SK-N-SH (cell line): ENCODE measurements around the gene PTCHD4. TPM values are rescaled to one million over a fixed set of nuclear protein-coding genes. Genes with fewer than 3 reads are reported as not detected.

Experiments
- CTCF ChIA-PET: fragments of 300-600, 350-600 bp; formaldehyde crosslinking; extraction: SDS; loops from one replicate; lab custom pipeline; 2021; lab: Yijun Ruan, JAX
- POLR2A ChIA-PET: fragments of 350-600 bp; sonication (Branson Sonifier 250); formaldehyde crosslinking; extraction: SDS; loops from one replicate; lab custom pipeline; 2020; ENCODE audit warnings: antibody characterized with exemption, inconsistent platforms; lab: Yijun Ruan, JAX
- DNase-seq: peaks from one replicate; pipeline ENCODE4 v3.0.0; 2012
- H2AFZ ChIP-seq: fragments of 200-600 bp; sonication (generic); 2 replicates; pipeline ENCODE4 v1.8.1; 2016; ENCODE audit warnings: antibody characterized with exemption, mild to moderate bottlenecking, low read depth
- H3F3A ChIP-seq: fragments of 200-600 bp; sonication (generic); replicated peaks from 2 replicates; pipeline ENCODE3; 2016; ENCODE audit warnings: antibody characterized with exemption, mild to moderate bottlenecking; ENCODE audit not compliant: insufficient read depth
- H3K27ac ChIP-seq, 2 experiments: fragments of 200-500 bp in 1 of 2; fragments of 200-600 bp in 1 of 2; sonication (Bioruptor generic) in 1 of 2; sonication (generic), shearing (Covaris generic) in 1 of 2; 2 replicates each; pipeline versions ENCODE4 v1.5.1 to v1.6.1; 2014 to 2016; ENCODE audit warnings: low read depth in 2 of 2, inconsistent platforms in 1 of 2, low read length in 1 of 2, mild to moderate bottlenecking in 1 of 2, mixed read lengths in 1 of 2
- H3K27me3 ChIP-seq: fragments of 200-600 bp; sonication (generic), shearing (Covaris generic); 2 replicates; pipeline ENCODE4 v1.6.1; 2016; ENCODE audit warnings: mixed run types; ENCODE audit not compliant: insufficient read depth
- H3K36me3 ChIP-seq, 2 experiments: fragments of 200-500 bp in 1 of 2; fragments of 200-600 bp in 1 of 2; sonication (Bioruptor generic) in 1 of 2; sonication (generic) in 1 of 2; replicated peaks in 1 of 2; 2 replicates each; pipeline versions ENCODE3 to v1.5.1; 2014 to 2016; ENCODE audit warnings: low read length in 1 of 2, mild to moderate bottlenecking in 1 of 2; ENCODE audit not compliant: insufficient read depth in 2 of 2, control insufficient read depth in 1 of 2
- H3K4me1 ChIP-seq, 2 experiments: fragments of 200-500 bp in 1 of 2; fragments of 200-600 bp in 1 of 2; sonication (Bioruptor generic) in 1 of 2; sonication (generic), shearing (Covaris generic) in 1 of 2; 2 replicates each; pipeline versions ENCODE4 v1.5.1 to v1.6.1; 2014 to 2016; ENCODE audit warnings: low read depth in 1 of 2, low read length in 1 of 2, mixed run types in 1 of 2; ENCODE audit not compliant: insufficient read depth in 2 of 2, control insufficient read depth in 1 of 2
- H3K4me2 ChIP-seq: fragments of 200-600 bp; sonication (generic), shearing (Covaris generic); 2 replicates; pipeline ENCODE4 v1.6.1; 2017; ENCODE audit warnings: mixed run types
- H3K4me3 ChIP-seq, 2 experiments: fragments of 200-500 bp in 1 of 2; fragments of 200-600 bp in 1 of 2; sonication (Bioruptor generic) in 1 of 2; sonication (generic), shearing (Covaris generic) in 1 of 2; 2 replicates each; pipeline versions ENCODE4 v1.5.1 to v1.8.1; 2014 to 2016; ENCODE audit warnings: low read depth in 2 of 2, inconsistent platforms in 1 of 2, low read length in 1 of 2, mild to moderate bottlenecking in 1 of 2, mixed read lengths in 1 of 2, moderate library complexity in 1 of 2
- H3K79me2 ChIP-seq: fragments of 200-600 bp; sonication (generic); 2 replicates; pipeline ENCODE4 v1.8.1; 2017; ENCODE audit warnings: mild to moderate bottlenecking; ENCODE audit not compliant: insufficient read depth
- H3K9ac ChIP-seq: fragments of 200-600 bp; sonication (generic); 2 replicates; pipeline ENCODE4 v1.6.1; 2017; ENCODE audit warnings: mixed run types
- H3K9me2 ChIP-seq: fragments of 200-600 bp; sonication (generic); 2 replicates; pipeline ENCODE4 v1.6.1; 2017; ENCODE audit warnings: mixed run types
- H3K9me3 ChIP-seq: fragments of 200-600 bp; sonication (generic); 2 replicates; pipeline ENCODE4 v1.6.1; 2017; ENCODE audit warnings: mixed run types, mild to moderate bottlenecking, moderate library complexity
- H4K20me1 ChIP-seq: fragments of 200-600 bp; sonication (generic); 2 replicates; pipeline ENCODE4 v1.6.1; 2017; ENCODE audit warnings: mild to moderate bottlenecking, mixed run types; ENCODE audit not compliant: insufficient read depth
- ELF1 ChIP-seq: IDR thresholded peaks from 2 replicates; pipeline ENCODE4 v1.4.0; 2012
- EZH2phosphoT487 ChIP-seq: fragments of 200-600 bp; sonication (generic); IDR thresholded peaks from 2 replicates; pipeline ENCODE4 v1.6.1; 2017; ENCODE audit warnings: low read depth, mixed run types, mild to moderate bottlenecking, antibody characterized with exemption, moderate library complexity, borderline replicate concordance
- FOSL2 ChIP-seq: IDR thresholded peaks from 2 replicates; pipeline ENCODE4 v1.4.0; 2012; ENCODE audit warnings: low read depth, mild to moderate bottlenecking, moderate library complexity, borderline replicate concordance
- FOXJ3 ChIP-seq: sonication (generic); formaldehyde crosslinking; IDR thresholded peaks from 2 replicates; pipeline ENCODE4 v1.5.1; 2020; ENCODE audit warnings: mild to moderate bottlenecking, missing genetic modification reagents
- GABPA ChIP-seq: IDR thresholded peaks from 2 replicates; pipeline ENCODE4 v1.4.0; 2012; ENCODE audit warnings: low read depth, mild to moderate bottlenecking
- GATA2 ChIP-seq: sonication (generic); formaldehyde crosslinking; IDR thresholded peaks from 2 replicates; pipeline ENCODE4 v1.5.0; 2020; ENCODE audit warnings: mild to moderate bottlenecking, missing genetic modification reagents
- MEF2A ChIP-seq: IDR thresholded peaks from 2 replicates; pipeline ENCODE4 v1.4.0; 2012; ENCODE audit warnings: low read depth, borderline replicate concordance
- NFIC ChIP-seq: IDR thresholded peaks from 2 replicates; pipeline ENCODE4 v1.4.0; 2012; ENCODE audit warnings: borderline replicate concordance
- POLR2AphosphoS5 ChIP-seq: IDR thresholded peaks from 2 replicates; pipeline ENCODE4 v1.6.1; 2012; ENCODE audit warnings: low read depth, low read length
- RAD21 ChIP-seq: IDR thresholded peaks from 2 replicates; pipeline ENCODE4 v1.6.1; 2012; ENCODE audit warnings: mild to moderate bottlenecking, low read length
- TAF1 ChIP-seq: IDR thresholded peaks from 2 replicates; pipeline ENCODE4 v1.6.1; 2012; ENCODE audit warnings: low read depth, mild to moderate bottlenecking, low read length, moderate library complexity, borderline replicate concordance
- TCF12 ChIP-seq: IDR thresholded peaks from 2 replicates; pipeline ENCODE4 v1.4.0; 2012
- TEAD4 ChIP-seq: IDR thresholded peaks from 2 replicates; pipeline ENCODE4 v1.4.0; 2012; ENCODE audit warnings: mild to moderate bottlenecking, borderline replicate concordance; ENCODE audit not compliant: insufficient read depth
- YY1 ChIP-seq: IDR thresholded peaks from 2 replicates; pipeline ENCODE4 v1.4.0; 2012; ENCODE audit warnings: low read depth, mild to moderate bottlenecking
- WGBS: methylation state at CpG from one replicate; pipeline ENCODE4 v1.1.6; 2017; ENCODE audit warnings: low lambda C conversion rate; 5-methylcytosine and 5-hydroxymethylcytosine counted together
- polyA plus RNA-seq, 3 experiments: library from polyadenylated mRNA; depleted of rRNA; stranded (reverse); fragments of >200 nt; gene quantifications; 2 replicates each; pipeline ENCODE4 v1.2.3, GENCODE V29; 2012
- TF ChIP-seq, protein P1 (sequence below): IDR thresholded peaks from 2 replicates; pipeline ENCODE4 v1.4.0; 2012; ENCODE audit warnings: low read depth
- TF ChIP-seq, protein P2 (sequence below): fragments of 150-350 bp; IDR thresholded peaks from 2 replicates; pipeline ENCODE4 v1.6.1; 2016; ENCODE audit warnings: mild to moderate bottlenecking, low read depth, low read length
- TF ChIP-seq, protein P3 (sequence below): fragments of 200-600 bp; sonication (generic); IDR thresholded peaks from 2 replicates; pipeline ENCODE4 v1.6.1; 2017; ENCODE audit warnings: antibody characterized with exemption, mild to moderate bottlenecking, moderate library complexity
- TF ChIP-seq, protein P4 (sequence below): IDR thresholded peaks from 2 replicates; pipeline ENCODE4 v1.6.1; 2012; ENCODE audit warnings: mild to moderate bottlenecking, low read depth, low read length, moderate library complexity
- TF ChIP-seq, protein P5 (sequence below): IDR thresholded peaks from 2 replicates; pipeline ENCODE4 v1.4.0; 2012; ENCODE audit warnings: low read depth, borderline replicate concordance

The PTCHD4 gene
- polyA plus RNA-seq, 1 of the 3 experiments (the other 2 are of a cell fraction), result 4.0 TPM

DNA sequence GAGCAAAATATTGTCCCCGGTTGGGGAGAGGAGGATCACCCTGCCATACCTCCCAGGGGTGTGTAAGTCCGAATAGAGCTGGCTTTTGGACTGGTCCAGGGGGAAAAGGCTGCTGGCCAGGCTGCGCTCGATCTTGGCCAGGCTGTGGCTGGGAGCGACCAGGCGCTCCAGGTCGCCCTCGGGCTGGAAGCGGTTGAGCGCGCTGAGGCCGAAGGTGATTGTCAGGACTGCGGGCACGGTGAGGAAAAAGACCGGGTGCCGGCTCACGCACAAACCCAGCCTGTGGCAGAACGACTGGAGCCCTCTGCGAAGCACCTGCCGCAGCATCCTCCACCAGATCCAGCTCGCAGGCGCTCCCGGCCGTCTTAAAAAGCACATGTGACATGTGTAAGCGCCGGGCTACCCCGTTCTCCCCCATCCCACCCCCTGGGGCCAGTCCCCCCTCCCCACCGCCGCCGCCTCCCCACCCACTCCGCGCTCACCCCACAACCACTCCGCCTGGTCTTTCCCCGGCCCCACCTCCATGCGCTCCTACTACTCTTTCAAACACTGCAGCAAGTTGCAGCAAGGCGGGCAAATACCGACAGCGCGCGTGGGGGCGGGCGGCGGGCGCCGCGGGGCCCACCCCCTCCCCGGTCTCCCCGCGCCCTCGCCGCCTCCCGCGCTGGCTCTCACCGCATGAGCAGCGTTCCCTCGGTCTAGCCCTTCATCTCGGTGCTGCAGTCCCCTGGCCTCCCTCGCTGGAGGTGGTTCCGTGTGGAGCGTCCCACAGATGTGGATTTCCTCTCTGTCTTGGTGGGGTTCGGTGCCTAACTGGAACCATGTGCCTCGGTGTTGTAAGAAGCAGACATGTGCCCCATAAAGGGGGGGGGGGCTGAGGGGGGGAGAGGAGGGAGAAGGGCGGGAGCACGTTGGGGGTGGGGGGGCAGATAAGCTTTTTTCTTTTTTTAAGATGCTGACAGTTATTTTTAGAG is 42.4 kb downstream of the PTCHD4 start:
- H3K9ac ChIP-seq, result no peak overlapping the region
- TF ChIP-seq, protein P1, sequence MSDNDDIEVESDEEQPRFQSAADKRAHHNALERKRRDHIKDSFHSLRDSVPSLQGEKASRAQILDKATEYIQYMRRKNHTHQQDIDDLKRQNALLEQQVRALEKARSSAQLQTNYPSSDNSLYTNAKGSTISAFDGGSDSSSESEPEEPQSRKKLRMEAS, result no peak
- TF ChIP-seq GABPA (no peak), TEAD4 (no peak), TCF12 (no peak), MEF2A (no peak), RAD21 (no peak), EZH2phosphoT487 (no peak), NFIC (no peak), TAF1 (no peak), POLR2AphosphoS5 (no peak), YY1 (no peak), FOSL2 (no peak), FOXJ3 (CRISPR knock-in tag) (no peak), ELF1 (no peak), GATA2 (CRISPR knock-in tag) (no peak)
- TF ChIP-seq, protein P2, sequence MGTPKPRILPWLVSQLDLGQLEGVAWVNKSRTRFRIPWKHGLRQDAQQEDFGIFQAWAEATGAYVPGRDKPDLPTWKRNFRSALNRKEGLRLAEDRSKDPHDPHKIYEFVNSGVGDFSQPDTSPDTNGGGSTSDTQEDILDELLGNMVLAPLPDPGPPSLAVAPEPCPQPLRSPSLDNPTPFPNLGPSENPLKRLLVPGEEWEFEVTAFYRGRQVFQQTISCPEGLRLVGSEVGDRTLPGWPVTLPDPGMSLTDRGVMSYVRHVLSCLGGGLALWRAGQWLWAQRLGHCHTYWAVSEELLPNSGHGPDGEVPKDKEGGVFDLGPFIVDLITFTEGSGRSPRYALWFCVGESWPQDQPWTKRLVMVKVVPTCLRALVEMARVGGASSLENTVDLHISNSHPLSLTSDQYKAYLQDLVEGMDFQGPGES, result no peak
- TF ChIP-seq, protein P3, sequence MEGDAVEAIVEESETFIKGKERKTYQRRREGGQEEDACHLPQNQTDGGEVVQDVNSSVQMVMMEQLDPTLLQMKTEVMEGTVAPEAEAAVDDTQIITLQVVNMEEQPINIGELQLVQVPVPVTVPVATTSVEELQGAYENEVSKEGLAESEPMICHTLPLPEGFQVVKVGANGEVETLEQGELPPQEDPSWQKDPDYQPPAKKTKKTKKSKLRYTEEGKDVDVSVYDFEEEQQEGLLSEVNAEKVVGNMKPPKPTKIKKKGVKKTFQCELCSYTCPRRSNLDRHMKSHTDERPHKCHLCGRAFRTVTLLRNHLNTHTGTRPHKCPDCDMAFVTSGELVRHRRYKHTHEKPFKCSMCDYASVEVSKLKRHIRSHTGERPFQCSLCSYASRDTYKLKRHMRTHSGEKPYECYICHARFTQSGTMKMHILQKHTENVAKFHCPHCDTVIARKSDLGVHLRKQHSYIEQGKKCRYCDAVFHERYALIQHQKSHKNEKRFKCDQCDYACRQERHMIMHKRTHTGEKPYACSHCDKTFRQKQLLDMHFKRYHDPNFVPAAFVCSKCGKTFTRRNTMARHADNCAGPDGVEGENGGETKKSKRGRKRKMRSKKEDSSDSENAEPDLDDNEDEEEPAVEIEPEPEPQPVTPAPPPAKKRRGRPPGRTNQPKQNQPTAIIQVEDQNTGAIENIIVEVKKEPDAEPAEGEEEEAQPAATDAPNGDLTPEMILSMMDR, result no peak
- TF ChIP-seq, protein P4, sequence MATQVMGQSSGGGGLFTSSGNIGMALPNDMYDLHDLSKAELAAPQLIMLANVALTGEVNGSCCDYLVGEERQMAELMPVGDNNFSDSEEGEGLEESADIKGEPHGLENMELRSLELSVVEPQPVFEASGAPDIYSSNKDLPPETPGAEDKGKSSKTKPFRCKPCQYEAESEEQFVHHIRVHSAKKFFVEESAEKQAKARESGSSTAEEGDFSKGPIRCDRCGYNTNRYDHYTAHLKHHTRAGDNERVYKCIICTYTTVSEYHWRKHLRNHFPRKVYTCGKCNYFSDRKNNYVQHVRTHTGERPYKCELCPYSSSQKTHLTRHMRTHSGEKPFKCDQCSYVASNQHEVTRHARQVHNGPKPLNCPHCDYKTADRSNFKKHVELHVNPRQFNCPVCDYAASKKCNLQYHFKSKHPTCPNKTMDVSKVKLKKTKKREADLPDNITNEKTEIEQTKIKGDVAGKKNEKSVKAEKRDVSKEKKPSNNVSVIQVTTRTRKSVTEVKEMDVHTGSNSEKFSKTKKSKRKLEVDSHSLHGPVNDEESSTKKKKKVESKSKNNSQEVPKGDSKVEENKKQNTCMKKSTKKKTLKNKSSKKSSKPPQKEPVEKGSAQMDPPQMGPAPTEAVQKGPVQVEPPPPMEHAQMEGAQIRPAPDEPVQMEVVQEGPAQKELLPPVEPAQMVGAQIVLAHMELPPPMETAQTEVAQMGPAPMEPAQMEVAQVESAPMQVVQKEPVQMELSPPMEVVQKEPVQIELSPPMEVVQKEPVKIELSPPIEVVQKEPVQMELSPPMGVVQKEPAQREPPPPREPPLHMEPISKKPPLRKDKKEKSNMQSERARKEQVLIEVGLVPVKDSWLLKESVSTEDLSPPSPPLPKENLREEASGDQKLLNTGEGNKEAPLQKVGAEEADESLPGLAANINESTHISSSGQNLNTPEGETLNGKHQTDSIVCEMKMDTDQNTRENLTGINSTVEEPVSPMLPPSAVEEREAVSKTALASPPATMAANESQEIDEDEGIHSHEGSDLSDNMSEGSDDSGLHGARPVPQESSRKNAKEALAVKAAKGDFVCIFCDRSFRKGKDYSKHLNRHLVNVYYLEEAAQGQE, result no peak
- TF ChIP-seq, protein P5, sequence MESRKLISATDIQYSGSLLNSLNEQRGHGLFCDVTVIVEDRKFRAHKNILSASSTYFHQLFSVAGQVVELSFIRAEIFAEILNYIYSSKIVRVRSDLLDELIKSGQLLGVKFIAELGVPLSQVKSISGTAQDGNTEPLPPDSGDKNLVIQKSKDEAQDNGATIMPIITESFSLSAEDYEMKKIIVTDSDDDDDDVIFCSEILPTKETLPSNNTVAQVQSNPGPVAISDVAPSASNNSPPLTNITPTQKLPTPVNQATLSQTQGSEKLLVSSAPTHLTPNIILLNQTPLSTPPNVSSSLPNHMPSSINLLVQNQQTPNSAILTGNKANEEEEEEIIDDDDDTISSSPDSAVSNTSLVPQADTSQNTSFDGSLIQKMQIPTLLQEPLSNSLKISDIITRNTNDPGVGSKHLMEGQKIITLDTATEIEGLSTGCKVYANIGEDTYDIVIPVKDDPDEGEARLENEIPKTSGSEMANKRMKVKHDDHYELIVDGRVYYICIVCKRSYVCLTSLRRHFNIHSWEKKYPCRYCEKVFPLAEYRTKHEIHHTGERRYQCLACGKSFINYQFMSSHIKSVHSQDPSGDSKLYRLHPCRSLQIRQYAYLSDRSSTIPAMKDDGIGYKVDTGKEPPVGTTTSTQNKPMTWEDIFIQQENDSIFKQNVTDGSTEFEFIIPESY, result no peak
- TF ChIP-seq, all 33 proteins: peak for 0
- Histone ChIP-seq H3K9me3 (no peaks in the 10 kb centered on the region), H3F3A (no peaks in the 10 kb centered on the region), H3K79me2 (no peaks in the 10 kb centered on the region), H3K27ac (no peak overlapping the region), H3K4me2 (peak overlapping the region; percentile 72), H3K4me3 (peak overlapping the region in 1 of 2 experiments; percentile 34; a peak in 2 of 4 replicates), H3K4me1 (peaks cover 0 to 2% of the 10 kb centered on the region in 2 experiments; a peak in 1 of 4 replicates), H3K36me3 (no peaks in the 10 kb centered on the region), H3K9me2 (no peaks in the 10 kb centered on the region), H4K20me1 (no peaks in the 10 kb centered on the region; the same call in 1 of the 2 replicates), H2AFZ (no peak overlapping the region), H3K27me3 (no peaks in the 10 kb centered on the region)
- ChIA-PET POLR2A (no interaction called here), CTCF (no interaction called here)
- WGBS, result 12% methylated on average over 31 of the region's 64 CpGs
- peak; percentile 33 for DNase-seq
